HepG2 (cell line): Measurements from ENCODE around the gene RNF135. TPM values are rescaled to one million over a fixed set of nuclear protein-coding genes. Genes with fewer than 3 reads are reported as not detected.

Experiments used
- ARID4A ChIP-seq: sonication (generic); formaldehyde crosslinking; IDR thresholded peaks from 2 replicates; pipeline ENCODE4 v1.5.0; 2020; ENCODE audit warnings: mild to moderate bottlenecking, missing genetic modification reagents, borderline replicate concordance
- CAMTA2 ChIP-seq: sonication (generic); formaldehyde crosslinking; IDR thresholded peaks from 2 replicates; pipeline ENCODE4 v1.4.0; 2020; ENCODE audit warnings: mild to moderate bottlenecking, missing genetic modification reagents, borderline replicate concordance
- FOSL1 ChIP-seq: sonication (generic); formaldehyde crosslinking; IDR thresholded peaks from 2 replicates; pipeline ENCODE4 v1.9.0; 2021; ENCODE audit warnings: missing genetic modification reagents, borderline replicate concordance
- HIVEP1 ChIP-seq: sonication (generic); formaldehyde crosslinking; IDR thresholded peaks from 2 replicates; pipeline ENCODE4 v1.4.0; 2020; ENCODE audit warnings: mild to moderate bottlenecking, missing genetic modification reagents
- IKZF4 ChIP-seq: sonication (generic); formaldehyde crosslinking; IDR thresholded peaks from 2 replicates; pipeline ENCODE4 v1.5.1; 2020; ENCODE audit warnings: borderline replicate concordance, mild to moderate bottlenecking, low read depth, missing genetic modification reagents; ENCODE audit errors: not compliant biosample characterization
- KAT8 ChIP-seq: IDR thresholded peaks from 2 replicates; pipeline ENCODE4 v1.6.1; 2016; ENCODE audit warnings: missing genetic modification reagents, missing compliant biosample characterization
- MIXL1 ChIP-seq: IDR thresholded peaks from 2 replicates; pipeline ENCODE4 v1.6.1; 2016
- NPAS2 ChIP-seq: sonication (generic); formaldehyde crosslinking; IDR thresholded peaks from 2 replicates; pipeline ENCODE4 v1.8.0; 2022; ENCODE audit warnings: mild to moderate bottlenecking, missing genetic modification reagents, borderline replicate concordance
- NRL ChIP-seq: sonication (generic); formaldehyde crosslinking; IDR thresholded peaks from 2 replicates; pipeline ENCODE4 v1.5.0; 2020; ENCODE audit warnings: missing genetic modification reagents, mild to moderate bottlenecking, moderate library complexity, borderline replicate concordance
- SUZ12 ChIP-seq: fragments of 150-350 bp; IDR thresholded peaks from 2 replicates; pipeline ENCODE4 v1.6.1; 2014; ENCODE audit warnings: low read depth, low read length
- TIGD3 ChIP-seq: sonication (generic); formaldehyde crosslinking; IDR thresholded peaks from 2 replicates; pipeline ENCODE4 v1.5.1; 2020; ENCODE audit warnings: mild to moderate bottlenecking, missing genetic modification reagents, borderline replicate concordance
- ZBTB38 ChIP-seq: sonication (generic); formaldehyde crosslinking; IDR thresholded peaks from 2 replicates; pipeline ENCODE4 v1.5.1; 2020; ENCODE audit warnings: mild to moderate bottlenecking, missing genetic modification reagents
- polyA plus RNA-seq, 8 experiments: library from polyadenylated mRNA; depleted of rRNA in 3 of 8; stranded (reverse) in 7 of 8; unstranded in 1 of 8; fragments of >200 nt; fragmentation: Illumina TruSeq in 4 of 8; extraction: Trizol in 4 of 8; gene quantifications; 2 replicates each; pipeline versions ENCODE4 v1.2.1 to v1.2.3, GENCODE V29; 2011 to 2016; ENCODE audit warnings: low read depth in 4 of 8, missing spikeins in 1 of 8, mixed read lengths in 1 of 8; ENCODE audit not compliant: insufficient read depth in 1 of 8
- total RNA-seq, 5 experiments: library from RNA; depleted of rRNA; stranded (reverse); fragments of >200 nt; fragmentation: Illumina TruSeq; extraction: Trizol; gene quantifications; 2 replicates each; pipeline ENCODE4 v1.2.3, GENCODE V29; 2016; ENCODE audit warnings: low read depth in 1 of 5
- TF ChIP-seq, protein P1 (sequence below), 2 experiments: IDR thresholded peaks; 2 replicates each; pipeline ENCODE4 v1.6.1; 2011 to 2012; ENCODE audit warnings: low read length in 2 of 2, borderline replicate concordance in 1 of 2, low read depth in 1 of 2, mild to moderate bottlenecking in 1 of 2, moderate library complexity in 1 of 2
- TF ChIP-seq, protein P2 (sequence below): sonication (generic); formaldehyde crosslinking; conservative IDR thresholded peaks from 2 replicates; pipeline ENCODE4 v1.8.1; 2023; ENCODE audit warnings: missing genetic modification reagents

The RNF135 gene
- total and polyA plus RNA-seq, 2 of the 13 experiments (the other 11 are each of a cell fraction or from before 2014, with no cell fraction given) = not detected

DNA sequence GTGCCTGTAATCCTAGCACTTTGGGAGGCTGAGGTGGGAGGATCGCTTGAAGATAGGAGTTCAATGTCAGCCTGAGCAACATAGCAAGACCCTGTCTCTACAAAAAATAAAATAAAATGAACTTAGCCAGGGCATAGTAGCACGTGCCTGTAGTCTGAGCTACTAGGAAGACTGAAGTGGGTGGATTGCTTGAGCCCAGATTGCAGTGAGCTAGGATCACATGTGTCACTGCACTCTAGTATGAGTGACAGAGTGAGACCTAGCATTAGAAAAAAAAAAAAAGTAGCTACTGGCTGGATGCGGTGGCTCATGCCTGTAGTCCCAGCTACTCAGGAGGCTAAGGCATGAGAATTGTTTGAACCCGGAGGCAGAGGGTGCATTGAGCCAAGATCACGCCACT is 43.1 kb upstream of the RNF135 start (continued):
- TF ChIP-seq, protein P1, sequence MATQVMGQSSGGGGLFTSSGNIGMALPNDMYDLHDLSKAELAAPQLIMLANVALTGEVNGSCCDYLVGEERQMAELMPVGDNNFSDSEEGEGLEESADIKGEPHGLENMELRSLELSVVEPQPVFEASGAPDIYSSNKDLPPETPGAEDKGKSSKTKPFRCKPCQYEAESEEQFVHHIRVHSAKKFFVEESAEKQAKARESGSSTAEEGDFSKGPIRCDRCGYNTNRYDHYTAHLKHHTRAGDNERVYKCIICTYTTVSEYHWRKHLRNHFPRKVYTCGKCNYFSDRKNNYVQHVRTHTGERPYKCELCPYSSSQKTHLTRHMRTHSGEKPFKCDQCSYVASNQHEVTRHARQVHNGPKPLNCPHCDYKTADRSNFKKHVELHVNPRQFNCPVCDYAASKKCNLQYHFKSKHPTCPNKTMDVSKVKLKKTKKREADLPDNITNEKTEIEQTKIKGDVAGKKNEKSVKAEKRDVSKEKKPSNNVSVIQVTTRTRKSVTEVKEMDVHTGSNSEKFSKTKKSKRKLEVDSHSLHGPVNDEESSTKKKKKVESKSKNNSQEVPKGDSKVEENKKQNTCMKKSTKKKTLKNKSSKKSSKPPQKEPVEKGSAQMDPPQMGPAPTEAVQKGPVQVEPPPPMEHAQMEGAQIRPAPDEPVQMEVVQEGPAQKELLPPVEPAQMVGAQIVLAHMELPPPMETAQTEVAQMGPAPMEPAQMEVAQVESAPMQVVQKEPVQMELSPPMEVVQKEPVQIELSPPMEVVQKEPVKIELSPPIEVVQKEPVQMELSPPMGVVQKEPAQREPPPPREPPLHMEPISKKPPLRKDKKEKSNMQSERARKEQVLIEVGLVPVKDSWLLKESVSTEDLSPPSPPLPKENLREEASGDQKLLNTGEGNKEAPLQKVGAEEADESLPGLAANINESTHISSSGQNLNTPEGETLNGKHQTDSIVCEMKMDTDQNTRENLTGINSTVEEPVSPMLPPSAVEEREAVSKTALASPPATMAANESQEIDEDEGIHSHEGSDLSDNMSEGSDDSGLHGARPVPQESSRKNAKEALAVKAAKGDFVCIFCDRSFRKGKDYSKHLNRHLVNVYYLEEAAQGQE (IDR thresholded peaks at IDR 0.05; ENCODE audit: borderline replicate concordance in 1 of 2, low read depth in 1 of 2, low read length in 2 of 2) = no peak
- TF ChIP-seq IKZF4 (CRISPR knock-in tag) = no peak
- TF ChIP-seq, protein P2, sequence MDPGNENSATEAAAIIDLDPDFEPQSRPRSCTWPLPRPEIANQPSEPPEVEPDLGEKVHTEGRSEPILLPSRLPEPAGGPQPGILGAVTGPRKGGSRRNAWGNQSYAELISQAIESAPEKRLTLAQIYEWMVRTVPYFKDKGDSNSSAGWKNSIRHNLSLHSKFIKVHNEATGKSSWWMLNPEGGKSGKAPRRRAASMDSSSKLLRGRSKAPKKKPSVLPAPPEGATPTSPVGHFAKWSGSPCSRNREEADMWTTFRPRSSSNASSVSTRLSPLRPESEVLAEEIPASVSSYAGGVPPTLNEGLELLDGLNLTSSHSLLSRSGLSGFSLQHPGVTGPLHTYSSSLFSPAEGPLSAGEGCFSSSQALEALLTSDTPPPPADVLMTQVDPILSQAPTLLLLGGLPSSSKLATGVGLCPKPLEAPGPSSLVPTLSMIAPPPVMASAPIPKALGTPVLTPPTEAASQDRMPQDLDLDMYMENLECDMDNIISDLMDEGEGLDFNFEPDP (CRISPR knock-in tag) = no peak
- TF ChIP-seq FOSL1 (CRISPR knock-in tag) = no peak
- TF ChIP-seq NRL = no peak
- TF ChIP-seq HIVEP1 (CRISPR knock-in tag) = no peak
- no peak for TF ChIP-seq ARID4A (CRISPR knock-in tag)
- no peak for TF ChIP-seq KAT8
- TF ChIP-seq MIXL1 (CRISPR knock-in tag) = no peak
- TF ChIP-seq SUZ12 = no peak
- no peak for TF ChIP-seq ZBTB38 (CRISPR knock-in tag)
- TF ChIP-seq TIGD3 (CRISPR knock-in tag) = no peak
- TF ChIP-seq CAMTA2 (CRISPR knock-in tag) = no peak
- TF ChIP-seq NPAS2 (CRISPR knock-in tag) = no peak
